ENCODE measurements around the gene ERCC8.

The ERCC8 gene

GRCh38 chr5:60977956-60978737 lies 33.3 kb upstream of the ERCC8 start:
- no peak overlapping the region for H3K27ac ChIP-seq
- no peak overlapping the region for H3K9ac ChIP-seq (ENCODE audit: insufficient read length)
- no peaks in the 10 kb centered on the region for H3K36me3 ChIP-seq (ENCODE audit: insufficient read depth, low read length)
- TF ChIP-seq FOXP2 (optimal IDR thresholded peaks at IDR 0.05; ENCODE audit: control extremely low read depth, extremely low read length, insufficient read depth) (no peak), POLR2AphosphoS5 (IDR thresholded peaks at IDR 0.05; ENCODE audit: borderline replicate concordance, low read depth, low read length) (no peak), EZH2 (IDR thresholded peaks at IDR 0.05) (no peak)
- no peak overlapping the region for H3K4me3 ChIP-seq
- DNase-seq (ENCODE audit: low read depth, low spot score), result no peak
- H3K9me3 ChIP-seq (ENCODE audit: low read depth, low read length), result no peaks in the 10 kb centered on the region

GRCh38 chr5:60972231-60972630 lies 27.4 kb upstream of the ERCC8 start:
- H3K9me3 ChIP-seq (ENCODE audit: low read depth, low read length), result peaks cover 3% of the 10 kb centered on the region; the same call in 1 of the 2 replicates
- no peak for TF ChIP-seq EZH2 (IDR thresholded peaks at IDR 0.05)
- no peak for TF ChIP-seq POLR2AphosphoS5 (IDR thresholded peaks at IDR 0.05; ENCODE audit: borderline replicate concordance, low read depth, low read length)
- no peak for TF ChIP-seq FOXP2 (optimal IDR thresholded peaks at IDR 0.05; ENCODE audit: control extremely low read depth, extremely low read length, insufficient read depth)
- no peak overlapping the region for H3K27ac ChIP-seq
- H3K9ac ChIP-seq (ENCODE audit: insufficient read length), result no peak overlapping the region
- DNase-seq (ENCODE audit: low read depth, low spot score), result no peak
- no peaks in the 10 kb centered on the region; the same call in 1 of the 2 replicates for H3K36me3 ChIP-seq (ENCODE audit: insufficient read depth, low read length)
- no peak overlapping the region for H3K4me3 ChIP-seq

- DNase-seq (ENCODE audit: low read depth, low spot score), result peak; percentile 47
- TF ChIP-seq FOXP2 (optimal IDR thresholded peaks at IDR 0.05; ENCODE audit: control extremely low read depth, extremely low read length, insufficient read depth) (no peak), EZH2 (IDR thresholded peaks at IDR 0.05) (no peak), POLR2AphosphoS5 (IDR thresholded peaks at IDR 0.05; ENCODE audit: borderline replicate concordance, low read depth, low read length) (no peak)
- Histone ChIP-seq H3K36me3 (ENCODE audit: insufficient read depth, low read length) (peaks cover 5% of the 10 kb centered on the region; the same call in 1 of the 2 replicates), H3K9ac (ENCODE audit: insufficient read length) (no peak overlapping the region), H3K27ac (peak overlapping the region; percentile 48), H3K4me3 (no peak overlapping the region), H3K9me3 (ENCODE audit: low read depth, low read length) (peaks cover 12% of the 10 kb centered on the region; the same call in 1 of the 2 replicates)
Measured at GRCh38 chr5:60961685-60962084, 16.8 kb upstream of the ERCC8 start.

- no peak for DNase-seq (ENCODE audit: low read depth, low spot score)
- Histone ChIP-seq H3K36me3 (ENCODE audit: insufficient read depth, low read length) (peaks cover 4% of the 10 kb centered on the region; the same call in 1 of the 2 replicates), H3K4me3 (peak overlapping the region; percentile 43), H3K27ac (peak overlapping the region; percentile 69), H3K9ac (ENCODE audit: insufficient read length) (peak overlapping the region; percentile 18), H3K9me3 (ENCODE audit: low read depth, low read length) (peaks cover 7% of the 10 kb centered on the region; the same call in 1 of the 2 replicates)
- TF ChIP-seq EZH2 (IDR thresholded peaks at IDR 0.05) (no peak), POLR2AphosphoS5 (IDR thresholded peaks at IDR 0.05; ENCODE audit: borderline replicate concordance, low read depth, low read length) (no peak), FOXP2 (optimal IDR thresholded peaks at IDR 0.05; ENCODE audit: control extremely low read depth, extremely low read length, insufficient read depth) (no peak)
Measured at GRCh38 chr5:60960591-60960990, 15.7 kb upstream of the ERCC8 start.

GRCh38 chr5:60959156-60959555 lies 14.3 kb upstream of the ERCC8 start:
- H3K36me3 ChIP-seq (ENCODE audit: insufficient read depth, low read length), result 0 out of 2 replicates have a peak, but pooled peaks cover 4% of the 10 kb centered on the region
- peak overlapping the region; percentile 18 for H3K9ac ChIP-seq (ENCODE audit: insufficient read length)
- no peak overlapping the region for H3K4me3 ChIP-seq
- TF ChIP-seq FOXP2 (optimal IDR thresholded peaks at IDR 0.05; ENCODE audit: control extremely low read depth, extremely low read length, insufficient read depth) (no peak), EZH2 (IDR thresholded peaks at IDR 0.05) (no peak), POLR2AphosphoS5 (IDR thresholded peaks at IDR 0.05; ENCODE audit: borderline replicate concordance, low read depth, low read length) (no peak)
- DNase-seq (ENCODE audit: low read depth, low spot score), result peak; percentile 69
- H3K27ac ChIP-seq, result peak overlapping the region; percentile 71
- peaks cover 4% of the 10 kb centered on the region; the same call in 1 of the 2 replicates for H3K9me3 ChIP-seq (ENCODE audit: low read depth, low read length)

- Histone ChIP-seq H3K9ac (ENCODE audit: insufficient read length) (no peak overlapping the region), H3K27ac (peak overlapping the region; percentile 71), H3K36me3 (ENCODE audit: insufficient read depth, low read length) (0 out of 2 replicates have a peak, but pooled peaks cover 4% of the 10 kb centered on the region), H3K4me3 (no peak overlapping the region), H3K9me3 (ENCODE audit: low read depth, low read length) (peaks cover 4% of the 10 kb centered on the region; the same call in 1 of the 2 replicates)
- DNase-seq (ENCODE audit: low read depth, low spot score), result no peak
- TF ChIP-seq FOXP2 (optimal IDR thresholded peaks at IDR 0.05; ENCODE audit: control extremely low read depth, extremely low read length, insufficient read depth) (no peak), POLR2AphosphoS5 (IDR thresholded peaks at IDR 0.05; ENCODE audit: borderline replicate concordance, low read depth, low read length) (no peak), EZH2 (IDR thresholded peaks at IDR 0.05) (no peak)
Measured at GRCh38 chr5:60958712-60959111, 13.8 kb upstream of the ERCC8 start.

- no peak overlapping the region for H3K4me3 ChIP-seq
- H3K27ac ChIP-seq, result peak overlapping the region; percentile 71
- 0 out of 2 replicates have a peak, but pooled peaks cover 4% of the 10 kb centered on the region for H3K36me3 ChIP-seq (ENCODE audit: insufficient read depth, low read length)
- no peak for DNase-seq (ENCODE audit: low read depth, low spot score)
- H3K9me3 ChIP-seq (ENCODE audit: low read depth, low read length), result peaks cover 4% of the 10 kb centered on the region; the same call in 1 of the 2 replicates
- no peak for TF ChIP-seq EZH2 (IDR thresholded peaks at IDR 0.05)
- no peak for TF ChIP-seq FOXP2 (optimal IDR thresholded peaks at IDR 0.05; ENCODE audit: control extremely low read depth, extremely low read length, insufficient read depth)
- peak overlapping the region; percentile 24 for H3K9ac ChIP-seq (ENCODE audit: insufficient read length)
Measured at GRCh38 chr5:60958088-60958487, 13.2 kb upstream of the ERCC8 start.

GRCh38 chr5:60955239-60955638 lies 10.4 kb upstream of the ERCC8 start:
- no peak overlapping the region for H3K4me3 ChIP-seq
- 0 out of 2 replicates have a peak, but pooled peaks cover 4% of the 10 kb centered on the region for H3K36me3 ChIP-seq (ENCODE audit: insufficient read depth, low read length)
- peaks cover 7% of the 10 kb centered on the region; the same call in 1 of the 2 replicates for H3K9me3 ChIP-seq (ENCODE audit: low read depth, low read length)
- TF ChIP-seq FOXP2 (optimal IDR thresholded peaks at IDR 0.05; ENCODE audit: control extremely low read depth, extremely low read length, insufficient read depth) (no peak), POLR2AphosphoS5 (IDR thresholded peaks at IDR 0.05; ENCODE audit: borderline replicate concordance, low read depth, low read length) (no peak)
- DNase-seq (ENCODE audit: low read depth, low spot score), result no peak
- no peak overlapping the region for H3K27ac ChIP-seq
- H3K9ac ChIP-seq (ENCODE audit: insufficient read length), result no peak overlapping the region
